Ishikawa (cell line): ENCODE measurements around the gene CERS6.

Experiments
- CEBPB ChIP-seq: IDR thresholded peaks from 2 replicates; pipeline ENCODE4 v1.6.1; 2012
- CREB1 ChIP-seq: IDR thresholded peaks from 2 replicates; pipeline ENCODE4 v1.6.1; 2012; ENCODE audit warnings: low read depth
- EGR1 ChIP-seq: IDR thresholded peaks from 2 replicates; pipeline ENCODE4 v1.6.1; 2012
- EP300 ChIP-seq: IDR thresholded peaks from 2 replicates; pipeline ENCODE4 v1.6.1; 2012; ENCODE audit warnings: borderline replicate concordance
- FOXM1 ChIP-seq: IDR thresholded peaks from 2 replicates; pipeline ENCODE4 v1.6.1; 2012; ENCODE audit warnings: low read depth, borderline replicate concordance
- MAX ChIP-seq: IDR thresholded peaks from 2 replicates; pipeline ENCODE4 v1.6.1; 2012
- NFIC ChIP-seq: IDR thresholded peaks from 2 replicates; pipeline ENCODE4 v1.6.1; 2012
- RAD21 ChIP-seq: IDR thresholded peaks from 2 replicates; pipeline ENCODE4 v1.6.1; 2012; ENCODE audit warnings: low read depth
- REST ChIP-seq: IDR thresholded peaks from 2 replicates; pipeline ENCODE4 v1.6.1; 2012; ENCODE audit warnings: low read depth, mild to moderate bottlenecking
- TAF1 ChIP-seq: IDR thresholded peaks from 2 replicates; pipeline ENCODE4 v1.6.1; 2012; ENCODE audit warnings: low read depth, mild to moderate bottlenecking
- TCF12 ChIP-seq: IDR thresholded peaks from 2 replicates; pipeline ENCODE4 v1.6.1; 2012; ENCODE audit warnings: low read depth
- TEAD4 ChIP-seq: IDR thresholded peaks from 2 replicates; pipeline ENCODE4 v1.6.1; 2012
- USF1 ChIP-seq: IDR thresholded peaks from 2 replicates; pipeline ENCODE4 v1.6.1; 2012
- YY1 ChIP-seq: IDR thresholded peaks from 2 replicates; pipeline ENCODE4 v1.6.1; 2012; ENCODE audit warnings: low read depth
- ZBTB7A ChIP-seq: IDR thresholded peaks from 2 replicates; pipeline ENCODE4 v1.6.1; 2012; ENCODE audit warnings: low read depth

The CERS6 gene

GRCh38 chr2:168748461-168748860 lies 292.4 kb downstream of the CERS6 start:
- TF ChIP-seq USF1: no peak
- no peak for TF ChIP-seq NFIC
- TF ChIP-seq CREB1: no peak
- TF ChIP-seq EP300: no peak
- TF ChIP-seq ZBTB7A: no peak
- no peak for TF ChIP-seq CEBPB
- no peak for TF ChIP-seq FOXM1
- TF ChIP-seq EGR1: no peak
- TF ChIP-seq YY1: no peak
- TF ChIP-seq TAF1: no peak
- no peak for TF ChIP-seq MAX
- no peak for TF ChIP-seq REST
- TF ChIP-seq TCF12: no peak
- no peak for TF ChIP-seq RAD21

- TF ChIP-seq YY1 (no peak), FOXM1 (no peak), CEBPB (no peak), ZBTB7A (no peak), MAX (no peak), CREB1 (no peak), TAF1 (no peak), RAD21 (no peak), TEAD4 (no peak), USF1 (no peak), TCF12 (no peak), REST (no peak)
These were observed 293.2 kb downstream of the CERS6 start for GRCh38 chr2:168749297-168749696.

GRCh38 chr2:168751104-168751740 lies 295.1 kb downstream of the CERS6 start:
- no peak for TF ChIP-seq EP300
- TF ChIP-seq CEBPB: no peak
- TF ChIP-seq TAF1: no peak

- TF ChIP-seq CEBPB: no peak
- no peak for TF ChIP-seq ZBTB7A
- no peak for TF ChIP-seq TEAD4
- TF ChIP-seq MAX: no peak
- no peak for TF ChIP-seq YY1
- TF ChIP-seq EP300: no peak
- TF ChIP-seq TAF1: no peak
- TF ChIP-seq USF1: no peak
- no peak for TF ChIP-seq RAD21
- TF ChIP-seq CREB1: no peak
- no peak for TF ChIP-seq REST
- TF ChIP-seq FOXM1: no peak
These were observed 296.3 kb downstream of the CERS6 start for GRCh38 chr2:168752361-168752760.
